Stimulated activated CD4-positive, alpha-beta T cell treated with anti-CD3 and anti-CD28 coated beads, Interleukin-1b, Interleukin-23, amount 100 ng/mL, for 24 hours (primary cell): ENCODE measurements around the gene IFNAR2.

ENCODE experiments used
- DNase-seq, 4 experiments: peaks; one replicate each; pipeline ENCODE4 v3.0.0-alpha.2; 2020; ENCODE audit warnings: low read depth in 4 of 4, low spot score in 1 of 4

The IFNAR2 gene

DNA sequence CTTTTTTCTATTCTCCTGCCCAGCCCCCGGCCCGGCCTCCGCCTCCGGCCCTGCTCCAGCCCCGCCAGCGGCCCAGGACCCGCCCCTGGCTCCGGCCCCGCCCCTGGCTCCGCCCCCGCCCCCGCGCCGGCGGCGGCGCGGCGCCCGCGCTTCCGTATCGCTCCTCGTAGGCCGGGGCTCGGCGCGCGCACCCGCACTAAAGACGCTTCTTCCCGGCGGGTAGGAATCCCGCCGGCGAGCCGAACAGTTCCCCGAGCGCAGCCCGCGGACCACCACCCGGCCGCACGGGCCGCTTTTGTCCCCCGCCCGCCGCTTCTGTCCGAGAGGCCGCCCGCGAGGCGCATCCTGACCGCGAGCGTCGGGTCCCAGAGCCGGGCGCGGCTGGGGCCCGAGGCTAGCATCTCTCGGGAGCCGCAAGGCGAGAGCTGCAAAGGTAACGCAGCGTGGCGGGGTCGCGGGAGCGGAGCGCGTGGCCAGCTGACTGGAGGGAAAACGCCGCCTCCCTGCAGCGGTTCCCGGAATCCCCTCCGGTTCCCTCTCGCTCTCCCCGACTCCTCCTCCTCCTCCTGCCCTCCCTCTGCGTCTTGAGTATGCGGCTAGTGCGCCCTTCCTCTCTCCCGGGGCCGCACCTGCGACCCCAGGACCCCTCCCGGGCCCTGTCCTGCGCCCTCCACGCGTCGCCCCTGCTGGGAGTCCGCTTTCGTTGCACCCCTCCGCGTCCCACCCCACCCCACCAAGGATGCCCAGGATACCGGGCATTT lies at the start of gene IFNAR2:
TSS of gene IFNAR2 (plus strand) at position 155 of the 761 bp plus-strand sequence. CDS start 11,985 bp downstream, outside the sequence.
- DNase-seq = peak; percentile 44 to 66 (median 60)

DNA sequence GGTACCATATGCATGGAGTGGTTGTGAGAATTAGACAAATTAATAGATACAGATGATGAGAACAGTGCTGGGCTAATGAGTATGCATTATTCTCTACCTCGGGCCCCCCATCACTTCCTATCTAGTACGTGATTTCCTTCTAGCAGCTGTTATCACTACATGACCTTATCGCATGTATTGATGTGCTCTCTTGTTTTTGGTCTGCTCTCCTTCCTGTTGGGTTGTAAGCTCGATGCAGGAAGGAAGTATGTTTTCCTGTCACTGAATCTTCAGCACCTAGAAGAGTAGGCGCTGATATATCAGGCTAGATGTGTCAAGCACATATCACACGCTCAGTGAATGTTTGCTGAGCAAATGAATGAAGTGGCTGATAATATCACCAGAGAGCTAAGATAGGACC lies 43.9 kb upstream of the IFNAR2 start:
- no peak for DNase-seq

DNA sequence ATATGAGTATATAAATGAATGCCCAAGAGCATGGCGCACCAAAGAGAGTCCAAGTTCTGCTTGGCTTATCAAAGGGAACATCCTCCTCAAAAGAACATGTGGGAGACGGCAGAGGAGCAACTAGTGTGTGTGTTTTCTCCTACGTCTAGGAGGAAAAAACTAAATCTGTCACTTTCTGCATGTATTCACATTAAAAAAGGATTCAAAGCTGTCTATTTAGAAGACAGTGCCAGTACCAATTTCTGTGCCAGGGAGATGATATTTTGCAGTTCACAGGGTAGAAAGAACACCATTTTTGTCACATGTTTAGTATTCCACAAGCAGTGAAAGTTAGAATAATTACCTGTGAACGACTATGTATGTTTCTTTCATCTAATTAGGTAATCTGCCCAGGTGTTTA lies 42.5 kb upstream of the IFNAR2 start:
- DNase-seq = no peak

DNA sequence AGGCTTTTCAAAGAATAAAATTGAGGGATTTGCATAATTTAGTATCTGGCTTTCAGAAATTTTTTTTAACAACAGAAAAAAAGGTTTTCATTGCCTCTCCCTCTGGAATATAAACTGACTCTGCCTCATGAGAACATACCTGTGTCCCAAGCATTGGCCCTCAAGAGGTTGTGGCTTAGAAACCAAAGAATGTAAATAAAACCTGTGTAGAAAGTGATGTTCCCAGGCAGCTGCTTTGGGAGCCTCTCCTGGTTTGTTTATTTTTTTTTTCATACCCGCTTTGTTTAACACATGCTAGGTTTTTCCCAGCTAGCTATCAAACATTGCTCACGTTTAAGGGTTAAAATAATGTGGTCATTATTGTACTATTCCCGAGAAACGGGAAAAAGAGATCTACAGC lies 40.5 kb upstream of the IFNAR2 start:
- DNase-seq = no peak

GRCh38 chr21:33189824-33190223 lies 39.9 kb upstream of the IFNAR2 start:
- DNase-seq = no peak

DNA sequence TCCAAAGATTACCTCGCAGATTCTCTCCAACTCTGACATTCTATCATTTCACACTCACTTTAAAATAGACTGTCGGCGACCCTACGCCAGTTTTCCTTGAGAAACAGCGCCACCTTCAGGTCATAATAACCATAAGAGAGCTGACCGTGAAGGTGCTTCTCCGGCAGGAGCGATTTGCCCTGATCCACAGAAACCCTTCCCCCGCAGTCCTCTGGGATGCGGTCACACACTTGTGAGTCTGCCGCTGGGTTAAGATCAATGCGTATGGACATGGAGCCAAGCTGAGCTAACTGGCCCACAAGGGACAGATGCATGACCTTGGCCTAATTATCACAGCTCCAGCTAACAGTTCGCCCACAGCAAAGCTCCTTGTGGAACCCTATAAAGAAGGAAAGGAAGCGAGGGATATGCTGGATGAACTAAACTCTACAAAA lies 32.8 kb upstream of the IFNAR2 start:
- DNase-seq = peak; percentile 23 to 42 (median 34)

DNA sequence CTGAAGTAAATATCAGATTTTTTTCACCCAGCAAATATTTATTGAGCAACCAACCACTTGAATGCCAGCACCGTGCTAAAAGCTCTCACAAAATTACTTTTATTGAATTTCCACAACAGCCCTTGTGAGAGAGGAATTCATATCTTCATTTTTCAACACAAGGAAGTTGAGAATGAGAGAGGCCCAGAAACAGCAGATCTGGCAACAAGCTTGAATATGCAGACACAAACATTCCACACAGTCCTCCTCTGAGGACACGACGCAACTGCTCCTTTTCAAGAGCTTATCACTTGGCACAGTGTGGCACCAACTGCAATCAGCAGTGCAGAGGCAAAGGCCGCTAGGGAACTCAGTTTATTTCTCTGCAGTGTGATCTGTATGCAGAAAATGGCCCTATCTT lies 32.2 kb upstream of the IFNAR2 start:
- DNase-seq = no peak

- no peak for DNase-seq
These were observed 31.2 kb upstream of the IFNAR2 start for GRCh38 chr21:33198346-33199099.

- DNase-seq = no peak
These were observed 30.7 kb upstream of the IFNAR2 start for GRCh38 chr21:33199100-33199464.

GRCh38 chr21:33199516-33200217 lies 30.1 kb upstream of the IFNAR2 start:
- DNase-seq = peak; percentile 49 to 68 (median 63)

DNA sequence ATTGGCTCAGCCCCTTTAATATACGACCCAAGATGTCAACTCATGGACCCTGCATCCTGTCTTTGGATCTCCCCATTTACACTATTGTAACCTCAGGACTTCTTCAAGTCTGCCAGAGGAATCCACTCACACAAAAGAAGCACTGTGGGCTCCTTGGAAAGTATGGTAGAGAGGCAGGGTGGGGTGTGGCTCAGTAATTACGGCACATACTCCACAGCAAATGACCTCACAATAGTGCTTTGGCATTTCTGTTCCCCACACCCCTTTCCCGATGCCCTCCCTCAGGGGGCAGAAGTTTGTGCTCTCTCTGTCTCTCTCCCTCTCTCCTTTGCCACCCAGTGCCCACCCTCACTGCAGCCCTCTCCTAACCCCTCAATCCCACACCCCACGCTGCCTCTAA lies 27.8 kb upstream of the IFNAR2 start:
- no peak for DNase-seq

DNA sequence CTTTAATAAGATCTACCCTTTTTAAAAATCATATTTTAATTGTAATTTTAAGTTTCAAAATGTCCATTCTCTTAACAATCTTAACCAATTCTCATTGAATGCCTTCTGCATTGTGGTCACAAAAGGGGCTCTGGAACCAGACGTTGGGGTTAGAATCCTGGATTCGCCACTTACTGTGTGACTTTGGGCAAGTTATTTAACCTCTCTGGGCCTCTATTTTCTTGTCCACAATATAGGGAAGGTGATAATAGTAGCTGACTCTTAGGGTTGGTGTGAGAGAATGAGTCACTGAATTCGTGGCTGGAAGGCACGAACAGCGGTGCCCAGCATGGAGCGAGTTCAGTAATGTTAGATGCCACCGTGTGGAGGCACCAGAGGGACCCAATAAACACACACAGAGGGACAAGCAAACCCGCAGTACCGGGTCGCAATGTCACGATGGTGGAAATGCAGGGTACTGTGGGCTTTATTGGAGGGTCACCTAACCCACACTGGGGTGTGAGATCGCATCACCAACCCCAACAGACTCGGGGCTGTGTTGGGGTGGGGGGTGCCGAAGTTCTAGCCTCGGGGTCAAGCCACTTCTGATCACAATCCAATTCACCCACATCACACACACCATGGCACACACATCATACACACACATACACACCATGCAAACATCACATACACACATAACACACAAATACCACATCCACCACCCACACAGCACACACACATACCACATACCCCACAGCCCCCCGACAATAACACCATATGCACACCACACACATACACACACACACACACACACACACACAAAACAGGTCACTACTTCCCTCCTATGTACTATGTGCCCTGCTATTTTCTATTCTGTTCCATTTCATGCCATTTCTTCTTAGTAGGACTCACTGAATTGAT lies 27.0 kb upstream of the IFNAR2 start:
- DNase-seq = no peak

- no peak for DNase-seq
These were observed 26.4 kb upstream of the IFNAR2 start for GRCh38 chr21:33203371-33203724.

- no peak for DNase-seq
These were observed 24.3 kb upstream of the IFNAR2 start for GRCh38 chr21:33205476-33205875.

GRCh38 chr21:33206771-33207281 lies 22.9 kb upstream of the IFNAR2 start:
- DNase-seq = no peak

DNA sequence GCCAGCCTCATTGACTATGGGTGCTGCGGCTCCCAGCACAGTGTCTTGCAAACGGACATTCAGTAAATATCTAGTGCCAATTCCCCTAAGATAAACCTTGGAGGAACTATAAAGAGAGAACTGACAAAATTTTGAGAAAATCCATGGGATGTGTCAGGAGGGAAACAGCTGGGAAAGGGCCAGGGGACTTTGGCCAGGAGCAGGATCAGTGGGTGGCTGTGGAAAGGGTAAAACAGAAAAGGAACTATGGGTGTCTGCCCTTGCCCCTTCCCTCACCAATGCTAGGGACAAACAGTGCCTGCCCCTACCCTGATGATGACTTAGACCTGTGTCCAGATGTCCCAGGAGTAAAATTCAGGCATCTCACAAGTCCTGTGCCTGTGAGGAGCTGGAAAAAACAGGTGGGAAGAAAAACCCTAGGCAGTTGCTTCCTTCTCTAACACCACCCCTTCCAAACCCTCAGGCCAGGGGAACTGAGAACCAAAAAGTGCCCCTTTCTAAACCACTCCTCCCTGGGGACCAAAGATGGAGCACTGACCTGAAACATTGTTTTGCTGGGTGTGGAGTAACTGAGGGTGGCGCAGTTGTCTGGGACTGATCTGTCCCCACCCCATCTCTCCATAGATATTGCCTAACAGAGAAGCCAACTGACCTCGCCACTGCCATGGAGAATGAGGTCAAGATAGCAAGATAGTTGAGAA lies 22.1 kb upstream of the IFNAR2 start:
- no peak for DNase-seq

DNA sequence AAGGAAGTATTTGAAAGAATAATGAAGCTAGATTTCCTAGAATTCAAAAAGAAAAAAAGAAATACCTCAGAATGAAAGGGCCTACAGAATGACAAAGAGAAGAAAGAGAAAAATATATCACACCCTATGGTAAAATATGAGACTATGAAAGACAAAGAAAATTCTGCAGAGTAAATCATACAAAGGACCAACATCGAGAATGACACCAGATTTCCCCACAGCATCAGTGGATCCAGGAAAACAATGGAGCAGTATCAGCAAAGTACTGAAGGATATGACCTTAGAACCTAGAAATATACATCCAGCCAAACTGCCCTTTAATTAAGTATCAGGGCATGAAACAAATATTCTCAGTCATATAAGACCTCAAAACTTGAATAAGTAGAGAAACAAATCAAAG lies 21.2 kb upstream of the IFNAR2 start:
- DNase-seq = no peak

- no peak for DNase-seq
These were observed 18.4 kb upstream of the IFNAR2 start for GRCh38 chr21:33211305-33211704.

GRCh38 chr21:33211732-33212131 lies 18.0 kb upstream of the IFNAR2 start:
- no peak for DNase-seq

DNA sequence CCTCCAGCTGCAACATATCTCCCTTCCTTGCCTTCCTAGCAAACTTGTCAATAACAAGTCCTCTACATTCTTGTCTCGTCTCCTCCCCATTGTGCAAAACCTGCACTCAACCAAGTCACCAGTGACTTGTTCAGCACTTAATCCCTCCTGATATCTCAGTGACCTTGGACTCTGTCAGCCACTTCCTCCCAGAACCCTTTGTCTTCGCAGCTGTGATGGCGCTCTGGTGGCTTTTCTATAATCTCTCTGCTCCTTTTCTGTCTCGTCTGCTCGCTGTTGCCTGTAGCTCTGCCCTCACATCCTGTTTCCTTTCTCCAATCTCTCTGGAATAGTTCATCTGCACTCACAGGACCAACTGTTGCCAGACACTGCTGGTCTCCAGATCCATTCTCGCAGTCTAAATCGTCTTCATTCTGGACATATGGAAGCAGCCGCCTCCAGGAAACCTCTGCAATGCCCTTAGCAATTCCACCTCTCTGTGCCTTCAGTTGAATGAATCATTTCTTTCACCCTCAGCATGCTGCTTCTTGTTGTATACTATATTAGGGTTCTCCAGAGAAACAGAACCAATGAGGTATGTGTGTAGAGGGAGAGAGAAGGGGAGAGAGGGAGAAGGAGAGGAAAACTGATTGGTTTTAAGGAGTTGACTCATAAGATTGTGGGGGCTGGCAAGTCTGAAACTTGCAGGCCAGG lies 17.4 kb upstream of the IFNAR2 start:
- DNase-seq = no peak
